HG03064 (cell line): Measurements from ENCODE around the gene ANO7.

Experiments
- ATAC-seq: cut with Tn5 transposase; IDR thresholded peaks from one replicate; pipeline ENCODE4 v1.9.1; 2021; ENCODE audit warnings: low read depth; ENCODE audit not compliant: unreplicated experiment

ANO7 gene

DNA sequence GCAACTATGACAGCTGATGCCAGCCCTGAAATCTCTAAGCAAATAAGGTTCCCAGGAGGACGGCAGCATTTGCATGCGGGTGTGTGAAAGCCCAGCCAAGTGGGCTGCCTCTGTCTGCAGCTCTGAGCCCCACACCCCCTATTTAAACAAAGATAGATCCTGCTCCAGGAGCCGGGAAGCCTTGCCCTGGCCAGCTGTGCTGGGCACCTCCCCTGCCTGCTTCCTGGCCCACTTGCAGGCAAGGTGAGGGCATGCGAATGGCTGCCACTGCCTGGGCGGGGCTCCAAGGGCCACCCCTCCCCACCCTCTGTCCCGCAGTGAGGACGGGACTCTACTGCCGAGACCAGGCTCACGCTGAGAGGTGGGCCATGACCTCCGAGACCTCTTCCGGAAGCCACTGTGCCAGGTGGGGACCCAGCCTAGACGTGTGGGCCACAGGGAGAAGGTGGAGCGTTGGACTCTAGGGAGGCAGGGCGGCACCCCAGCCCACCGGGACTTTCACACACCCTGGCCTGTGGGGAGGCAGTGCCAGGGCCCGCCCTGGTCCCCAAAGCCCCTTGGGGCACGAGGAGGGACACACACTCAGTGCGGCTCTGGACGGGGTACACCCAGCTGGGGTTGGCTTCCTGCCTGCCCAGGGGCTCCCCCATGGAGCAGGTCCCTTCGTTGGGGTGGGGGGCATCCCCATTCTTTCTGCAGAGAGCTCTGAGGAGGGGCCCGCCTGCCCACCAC is at the start of gene ANO7:
TSS of gene ANO7 (plus strand) at position 317 of the 732 bp plus-strand sequence. CDS start 1,387 bp downstream, outside the sequence.
- ATAC-seq, result no peak

DNA sequence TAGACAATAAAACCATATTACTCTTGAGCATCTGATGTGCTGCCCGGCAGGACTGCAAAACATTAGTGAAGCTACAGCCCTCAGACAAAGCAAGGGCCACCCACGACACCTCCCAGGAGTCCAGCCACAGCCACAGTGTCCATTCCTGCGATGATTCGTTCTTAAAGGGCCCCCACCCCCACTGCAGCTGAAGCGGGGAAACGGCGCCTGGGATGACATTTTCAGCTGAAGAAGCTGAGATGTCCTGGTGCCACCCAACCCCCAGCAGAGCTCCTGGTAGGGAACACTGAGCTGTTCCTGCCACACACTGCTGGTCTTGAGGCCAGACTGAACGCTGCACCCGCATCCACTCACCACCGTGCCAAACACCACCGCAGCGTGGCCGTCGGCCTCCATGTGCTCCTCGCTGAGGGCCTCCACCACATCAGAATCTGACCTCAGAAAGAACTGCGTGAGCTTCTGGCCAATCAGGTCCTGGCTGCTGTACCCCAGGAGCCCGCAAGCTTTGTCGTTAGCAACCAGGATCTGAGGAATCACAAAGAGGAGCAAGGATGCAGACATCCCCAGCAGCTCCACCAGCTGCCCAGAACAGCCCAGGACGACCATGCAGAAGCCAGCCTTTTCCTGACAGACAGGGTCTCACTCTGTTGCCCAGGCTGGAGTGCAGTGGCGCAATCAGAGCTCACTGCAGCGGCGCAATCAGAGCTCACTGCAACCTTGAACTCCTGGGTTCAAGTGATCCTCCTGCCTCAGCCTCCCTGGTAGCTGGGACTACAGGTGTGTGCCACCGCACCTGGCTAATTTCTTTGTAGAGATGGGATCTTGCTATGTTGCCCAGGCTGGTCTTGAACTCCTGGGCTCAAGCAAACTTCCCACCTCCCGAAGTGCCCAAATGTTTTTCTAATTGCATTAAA is 48.7 kb upstream of the ANO7 start:
- ATAC-seq, result no peak

- ATAC-seq, result no peak
Observed at GRCh38 chr2:241140445-241140840, 48.0 kb upstream of the ANO7 start.

- no peak for ATAC-seq
Observed at GRCh38 chr2:241141214-241141770, 47.2 kb upstream of the ANO7 start.

DNA sequence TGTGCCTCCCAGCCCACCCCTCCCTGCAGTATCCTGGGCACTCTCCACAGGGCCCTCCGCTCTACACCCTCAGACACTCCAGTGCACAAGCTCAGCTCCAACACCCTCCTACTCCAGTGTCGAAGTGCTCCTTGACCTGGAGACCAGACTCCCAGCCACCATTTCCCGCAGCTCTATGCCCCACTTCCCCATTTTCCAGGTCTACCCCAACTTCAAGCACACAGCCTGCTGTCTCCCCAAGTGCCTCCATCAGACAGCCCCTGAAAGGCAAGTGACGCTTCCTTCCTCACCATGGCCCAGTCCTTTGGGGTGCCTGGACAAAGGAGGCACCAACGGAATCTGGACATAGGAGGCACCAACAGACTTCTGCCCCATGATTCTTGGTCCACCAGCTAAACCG is 46.4 kb upstream of the ANO7 start:
- ATAC-seq, result no peak

GRCh38 chr2:241142593-241142992 is 45.9 kb upstream of the ANO7 start:
- ATAC-seq, result no peak

GRCh38 chr2:241146286-241146685 is 42.2 kb upstream of the ANO7 start:
- ATAC-seq, result no peak

- ATAC-seq, result no peak
Observed at GRCh38 chr2:241147336-241147735, 41.1 kb upstream of the ANO7 start.

DNA sequence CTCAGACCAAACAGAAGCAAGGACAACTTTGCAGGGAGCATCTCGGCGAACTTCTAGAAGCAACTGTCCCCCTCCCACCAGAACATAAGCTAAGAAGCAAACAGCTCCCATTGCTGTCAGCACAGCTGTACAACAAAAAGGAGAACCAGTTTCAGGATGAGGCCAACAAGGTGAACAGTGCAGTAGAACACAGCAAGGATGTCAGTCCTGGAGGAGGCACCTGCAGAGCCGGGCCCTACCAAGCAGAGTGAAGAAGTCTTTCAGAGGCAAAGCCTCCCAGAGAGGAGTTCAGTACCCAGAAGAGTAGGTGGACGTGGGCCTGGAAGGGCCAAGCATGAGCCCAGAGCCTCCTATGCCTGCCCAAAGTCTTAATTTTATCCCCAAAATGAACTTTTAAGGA is 40.2 kb upstream of the ANO7 start:
- ATAC-seq, result no peak

DNA sequence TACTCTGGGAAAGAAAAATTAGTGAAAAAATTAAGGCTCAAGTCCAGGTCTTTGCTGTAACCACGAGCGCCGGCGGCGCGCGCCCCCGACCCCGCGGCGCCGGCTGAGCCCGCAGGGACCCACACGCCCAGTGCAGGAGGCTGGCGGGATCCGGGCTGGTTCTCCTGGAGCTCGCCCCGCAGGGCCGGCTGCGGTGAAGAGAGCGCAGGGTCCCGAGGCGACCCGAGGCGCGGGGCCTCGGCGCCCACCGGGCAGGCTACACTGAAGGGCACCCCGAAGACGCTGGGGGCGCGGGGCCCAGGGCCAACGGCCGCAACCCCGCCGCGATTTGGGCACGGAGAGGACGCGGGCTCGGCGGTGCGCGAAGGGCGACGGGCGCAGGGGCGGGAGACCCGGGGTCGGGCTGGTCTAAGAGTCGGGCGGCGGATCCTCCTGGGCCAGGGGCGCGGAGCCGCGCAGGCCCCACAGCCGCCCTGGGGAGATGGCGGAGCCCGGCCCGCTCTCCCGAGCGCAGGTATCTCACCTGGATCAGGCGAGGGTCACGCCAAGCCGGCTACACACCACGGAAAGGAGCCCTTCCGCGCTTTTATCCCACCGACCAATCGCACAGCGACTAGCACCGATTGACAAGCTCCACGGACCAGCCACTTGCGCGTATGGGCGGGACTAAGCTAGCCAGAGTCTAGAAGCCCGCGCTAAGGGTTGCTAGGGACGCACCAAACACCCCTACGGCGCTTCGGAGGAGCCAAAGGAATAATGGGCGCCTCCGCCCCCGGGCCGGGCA is 39.4 kb upstream of the ANO7 start, which contains the start of gene PASK:
TSS of gene PASK (minus strand) at position 582 of the 784 bp plus-strand sequence. CDS start 6,440 bp downstream, outside the sequence.
- ATAC-seq, result peak; percentile 66

DNA sequence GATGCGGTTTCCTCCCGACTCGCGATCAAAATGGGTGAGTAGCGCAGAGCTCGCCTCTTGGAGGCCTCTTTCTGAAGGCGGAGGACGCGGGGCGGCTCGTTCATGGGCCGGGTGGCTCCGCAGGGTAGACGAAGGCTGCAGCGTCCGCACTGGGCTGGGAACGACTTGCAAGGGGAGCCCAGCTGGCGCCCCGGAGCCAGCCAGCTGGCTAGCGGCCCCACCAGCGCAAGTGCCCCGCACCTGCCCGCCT is 38.9 kb upstream of the ANO7 start:
- peak; percentile 11 for ATAC-seq

GRCh38 chr2:241149925-241150659 is 38.4 kb upstream of the ANO7 start, which contains the start of gene PPP1R7:
Gene PPP1R7 (plus strand): TSS chr2:241150467. CDS start chr2:241150496, 29 bp downstream.
- ATAC-seq, result peak; percentile 61

DNA sequence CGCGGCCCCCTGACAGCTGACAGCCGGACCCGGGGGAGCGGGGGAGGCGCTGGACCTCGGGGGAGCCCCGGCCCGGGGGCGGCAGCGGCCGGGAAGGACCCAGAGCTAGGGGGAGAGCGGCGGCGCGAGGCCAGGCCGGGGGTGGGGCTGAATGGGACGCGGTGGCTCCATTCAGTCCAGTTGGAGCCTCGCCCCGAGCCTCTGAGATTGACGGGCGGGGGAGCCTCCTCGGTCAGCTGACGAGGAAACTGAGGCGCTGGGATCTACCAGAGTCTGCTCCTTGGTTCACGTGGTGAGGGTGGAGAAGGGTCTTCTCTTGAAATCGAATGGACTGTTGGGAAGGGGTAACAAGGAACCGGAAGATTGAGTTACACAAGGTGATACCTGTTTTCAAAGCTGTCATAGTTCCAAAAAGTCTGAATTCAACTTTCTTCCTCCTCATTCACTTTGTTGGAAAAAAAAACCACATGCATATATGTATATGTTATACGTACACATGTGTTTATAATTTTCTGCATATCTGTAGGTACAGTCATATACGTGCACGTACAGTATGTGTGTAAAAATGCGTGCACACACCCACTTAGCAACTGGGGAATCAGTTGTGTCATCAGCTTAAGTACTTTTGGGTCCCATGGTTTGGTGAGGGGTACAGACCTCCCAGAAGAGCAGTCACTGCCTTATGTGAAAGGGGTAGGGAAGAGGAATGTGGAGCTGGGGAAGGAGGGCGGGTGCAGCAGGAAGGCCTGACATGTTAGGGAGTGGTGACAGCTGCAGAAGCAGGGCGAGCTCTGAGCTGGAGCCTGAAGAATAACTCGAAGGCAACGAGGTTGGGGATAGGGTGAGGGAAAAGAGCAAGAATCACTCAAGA is 37.6 kb upstream of the ANO7 start:
- ATAC-seq, result no peak

GRCh38 chr2:241151934-241152660 is 36.4 kb upstream of the ANO7 start:
- ATAC-seq, result no peak

DNA sequence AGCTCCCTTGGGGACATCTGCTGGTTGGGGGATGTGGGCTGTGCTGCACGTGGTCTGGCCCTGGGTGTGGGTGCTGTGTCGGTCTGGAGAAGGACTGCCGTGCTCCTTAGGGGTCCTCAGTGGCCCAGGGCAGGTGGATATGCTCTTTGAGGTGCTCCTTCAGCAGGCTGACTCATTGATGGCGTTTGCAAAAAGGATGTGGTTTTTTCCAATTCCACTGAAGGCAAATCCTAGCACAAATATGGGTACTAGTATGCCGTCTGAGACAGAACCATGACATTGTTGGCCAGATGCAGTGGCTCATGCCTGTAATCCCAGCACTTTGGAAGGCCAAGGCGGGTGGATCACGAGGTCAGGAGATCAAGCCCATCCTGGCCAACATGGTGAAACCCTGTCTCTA is 34.9 kb upstream of the ANO7 start:
- ATAC-seq, result no peak

DNA sequence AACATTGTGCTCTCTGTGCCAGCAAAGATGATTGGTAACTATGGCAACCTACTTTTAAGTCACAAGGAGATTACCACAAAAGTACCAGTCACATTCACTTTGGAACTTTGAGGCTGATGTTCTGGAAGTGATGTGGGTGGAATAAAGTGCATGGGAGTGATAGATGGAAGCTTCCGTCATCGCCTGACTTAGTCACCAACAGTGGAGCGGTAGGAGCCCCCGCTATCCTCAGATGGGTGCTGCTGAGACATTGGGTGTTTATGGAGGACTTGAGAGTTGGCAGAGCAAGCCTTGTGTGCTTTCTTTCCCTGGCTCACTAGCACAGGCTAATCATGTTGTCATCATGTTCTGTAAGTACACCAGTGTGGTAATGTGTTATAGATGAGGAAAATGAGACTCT is 33.6 kb upstream of the ANO7 start:
- no peak for ATAC-seq

- ATAC-seq, result no peak
Observed at GRCh38 chr2:241155936-241156335, 32.5 kb upstream of the ANO7 start.

- ATAC-seq, result no peak
Observed at GRCh38 chr2:241156971-241157441, 31.5 kb upstream of the ANO7 start.
